ENCODE data around the gene CIDEC.

The CIDEC gene

DNA sequence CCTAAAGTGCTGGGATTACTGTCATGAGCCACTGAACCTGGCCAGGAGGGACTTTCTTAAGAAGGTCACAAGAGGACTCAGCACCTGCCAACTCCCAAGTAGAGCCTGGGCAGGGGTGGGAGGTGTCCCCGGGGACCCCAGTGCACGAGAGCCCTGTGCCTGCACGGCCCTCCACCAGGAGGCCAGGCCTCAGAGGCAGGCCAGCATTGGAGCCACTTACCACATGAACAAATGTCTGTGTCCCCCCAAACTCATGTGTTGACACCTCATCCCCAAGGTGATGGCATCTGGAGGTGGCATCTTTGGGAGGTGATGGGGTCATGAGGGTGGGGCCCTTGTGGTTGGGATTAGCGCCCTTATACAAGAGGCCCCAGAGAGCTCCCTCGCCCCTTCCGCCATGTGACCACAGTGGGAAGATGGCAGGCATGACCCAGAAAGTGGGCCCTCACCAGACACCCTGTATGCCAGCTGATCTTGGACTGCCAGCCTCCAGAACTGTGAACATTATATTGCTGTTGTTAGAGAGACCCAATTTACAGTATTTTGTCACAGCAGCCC lies 33.0 kb downstream of the CIDEC start:
- TF ChIP-seq, protein P1, sequence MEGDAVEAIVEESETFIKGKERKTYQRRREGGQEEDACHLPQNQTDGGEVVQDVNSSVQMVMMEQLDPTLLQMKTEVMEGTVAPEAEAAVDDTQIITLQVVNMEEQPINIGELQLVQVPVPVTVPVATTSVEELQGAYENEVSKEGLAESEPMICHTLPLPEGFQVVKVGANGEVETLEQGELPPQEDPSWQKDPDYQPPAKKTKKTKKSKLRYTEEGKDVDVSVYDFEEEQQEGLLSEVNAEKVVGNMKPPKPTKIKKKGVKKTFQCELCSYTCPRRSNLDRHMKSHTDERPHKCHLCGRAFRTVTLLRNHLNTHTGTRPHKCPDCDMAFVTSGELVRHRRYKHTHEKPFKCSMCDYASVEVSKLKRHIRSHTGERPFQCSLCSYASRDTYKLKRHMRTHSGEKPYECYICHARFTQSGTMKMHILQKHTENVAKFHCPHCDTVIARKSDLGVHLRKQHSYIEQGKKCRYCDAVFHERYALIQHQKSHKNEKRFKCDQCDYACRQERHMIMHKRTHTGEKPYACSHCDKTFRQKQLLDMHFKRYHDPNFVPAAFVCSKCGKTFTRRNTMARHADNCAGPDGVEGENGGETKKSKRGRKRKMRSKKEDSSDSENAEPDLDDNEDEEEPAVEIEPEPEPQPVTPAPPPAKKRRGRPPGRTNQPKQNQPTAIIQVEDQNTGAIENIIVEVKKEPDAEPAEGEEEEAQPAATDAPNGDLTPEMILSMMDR (conservative IDR thresholded peaks at IDR 0.05; ENCODE audit: low read length) = no peak
- TF ChIP-seq EZH2phosphoT487 (IDR thresholded peaks at IDR 0.05; ENCODE audit: borderline replicate concordance) = no peak
- Histone ChIP-seq H3K79me2 (ENCODE audit: insufficient read depth, low read length) (peaks cover 10% of the 10 kb centered on the region; the same call in 1 of the 2 replicates), H3K9ac (ENCODE audit: low read depth, low read length, poor library complexity, severe bottlenecking) (no peak overlapping the region), H4K20me1 (ENCODE audit: insufficient read depth, low read length, poor library complexity, severe bottlenecking) (no peaks in the 10 kb centered on the region), H3F3A (ENCODE audit: low read depth) (no peaks in the 10 kb centered on the region), H3K4me1 (ENCODE audit: insufficient read depth, low read length, poor library complexity, severe bottlenecking) (peaks cover 10% of the 10 kb centered on the region), H3K4me2 (ENCODE audit: low read depth, low read length, poor library complexity, severe bottlenecking) (no peak overlapping the region), H3K36me3 (ENCODE audit: insufficient read depth, low read length) (no peaks in the 10 kb centered on the region), H3K27me3 (ENCODE audit: insufficient read depth, low read length, poor library complexity, severe bottlenecking) (no peaks in the 10 kb centered on the region), H3K4me3 (ENCODE audit: low read length, poor library complexity, severe bottlenecking) (no peak overlapping the region), H3K9me3 (ENCODE audit: insufficient read depth, low read depth, low read length) (no peaks in the 10 kb centered on the region), H2AFZ (ENCODE audit: low read length) (no peak overlapping the region), H3K9me2 (replicated peaks; ENCODE audit: low read depth, low read length) (no peaks in the 10 kb centered on the region)

DNA sequence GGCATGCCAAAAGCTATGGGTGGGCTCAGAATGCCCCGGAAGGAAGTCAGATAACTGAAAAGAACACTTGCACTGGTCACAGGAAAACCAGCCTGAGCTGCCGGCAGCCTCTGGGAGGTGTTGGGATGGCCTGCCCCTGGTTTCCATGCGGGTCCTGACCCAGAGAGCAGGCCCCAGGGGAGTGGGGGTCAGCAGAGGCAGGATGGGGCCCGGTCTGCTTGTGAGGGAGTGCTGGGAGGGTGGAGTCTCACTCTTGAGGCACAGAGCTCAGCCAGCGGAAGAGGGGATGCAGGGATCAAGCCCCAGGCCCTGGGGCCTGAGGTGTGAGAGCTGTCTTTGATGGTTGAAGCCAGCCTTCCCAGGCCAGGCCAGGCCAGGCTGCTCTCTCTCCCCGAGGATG lies 33.8 kb downstream of the CIDEC start:
- no peak for TF ChIP-seq EZH2phosphoT487 (IDR thresholded peaks at IDR 0.05; ENCODE audit: borderline replicate concordance)
- TF ChIP-seq, protein P1 (conservative IDR thresholded peaks at IDR 0.05; ENCODE audit: low read length) = no peak
- Histone ChIP-seq H3K4me3 (ENCODE audit: low read length, poor library complexity, severe bottlenecking) (no peak overlapping the region), H3K9ac (ENCODE audit: low read depth, low read length, poor library complexity, severe bottlenecking) (no peak overlapping the region)

DNA sequence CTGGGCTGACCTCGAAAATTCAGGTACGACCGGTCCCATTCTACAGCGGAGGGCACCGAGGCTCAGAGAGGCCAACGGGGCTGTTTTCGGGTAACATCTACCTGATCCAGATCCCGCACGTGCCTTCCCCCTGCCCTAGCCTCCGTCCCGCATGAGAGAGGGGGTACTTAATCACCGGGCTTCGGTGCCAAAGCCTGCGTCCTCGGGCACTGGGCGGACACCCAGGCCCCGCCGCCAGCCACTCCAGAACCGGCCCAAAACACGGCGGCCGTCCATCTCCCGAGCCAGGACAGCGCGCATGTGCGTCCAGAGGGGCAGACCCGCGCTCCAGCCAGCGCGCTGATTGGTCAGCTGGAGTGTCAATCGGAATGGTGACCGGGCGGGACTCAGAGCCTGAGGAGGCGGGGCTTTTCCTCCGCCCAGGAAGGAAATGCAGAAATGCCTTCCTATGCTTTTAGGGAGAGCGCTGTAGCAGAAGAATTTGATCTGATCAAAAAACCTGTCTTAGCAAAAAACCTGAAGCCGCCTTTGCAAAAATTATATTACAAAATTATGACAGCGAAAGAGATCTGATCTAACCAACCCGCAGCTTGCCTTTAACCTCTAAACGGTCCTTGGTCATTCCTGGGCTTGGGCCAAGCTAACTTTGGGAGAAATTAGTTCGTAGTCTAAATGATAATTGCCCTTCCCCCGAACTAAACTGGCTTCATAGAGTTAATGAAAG lies 36.2 kb downstream of the CIDEC start, which contains the start of gene RPUSD3:
Gene RPUSD3 (minus strand): TSS at position 294 of the 724 bp plus-strand sequence. CDS start 18 bp downstream, at position 276.
- Histone ChIP-seq H3K27me3 (ENCODE audit: insufficient read depth, low read length, poor library complexity, severe bottlenecking) (no peaks in the 10 kb centered on the region), H3K4me3 (ENCODE audit: low read length, poor library complexity, severe bottlenecking) (peak within 1 kb of the TSS; percentile 96), H2AFZ (ENCODE audit: low read length) (peak within 1 kb of the TSS; percentile 98), H3K9ac (ENCODE audit: low read depth, low read length, poor library complexity, severe bottlenecking) (peak within 1 kb of the TSS; percentile 83), H3K4me1 (ENCODE audit: insufficient read depth, low read length, poor library complexity, severe bottlenecking) (peaks cover 12% of the 10 kb centered on the region), H3F3A (ENCODE audit: low read depth) (no peaks in the 10 kb centered on the region), H4K20me1 (ENCODE audit: insufficient read depth, low read length, poor library complexity, severe bottlenecking) (no peaks in the 10 kb centered on the region), H3K36me3 (ENCODE audit: insufficient read depth, low read length) (no peaks in the 10 kb centered on the region), H3K9me3 (ENCODE audit: insufficient read depth, low read depth, low read length) (no peaks in the 10 kb centered on the region), H3K4me2 (ENCODE audit: low read depth, low read length, poor library complexity, severe bottlenecking) (peak within 1 kb of the TSS; percentile 85), H3K9me2 (replicated peaks; ENCODE audit: low read depth, low read length) (no peaks in the 10 kb centered on the region), H3K79me2 (ENCODE audit: insufficient read depth, low read length) (peaks cover 10% of the 10 kb centered on the region; the same call in 1 of the 2 replicates)
- TF ChIP-seq EZH2phosphoT487 (IDR thresholded peaks at IDR 0.05; ENCODE audit: borderline replicate concordance) = no peak
- TF ChIP-seq, protein P1 (conservative IDR thresholded peaks at IDR 0.05; ENCODE audit: low read length) = no peak

More for the DNA sequence above, 33.8 kb downstream of the CIDEC start:
- Histone ChIP-seq H3K9me3 (ENCODE audit: insufficient read depth, low read depth, low read length) (no peaks in the 10 kb centered on the region), H3K9me2 (replicated peaks; ENCODE audit: low read depth, low read length) (no peaks in the 10 kb centered on the region), H3F3A (ENCODE audit: low read depth) (no peaks in the 10 kb centered on the region), H3K36me3 (ENCODE audit: insufficient read depth, low read length) (no peaks in the 10 kb centered on the region), H3K27me3 (ENCODE audit: insufficient read depth, low read length, poor library complexity, severe bottlenecking) (no peaks in the 10 kb centered on the region), H3K4me1 (ENCODE audit: insufficient read depth, low read length, poor library complexity, severe bottlenecking) (peaks cover 10% of the 10 kb centered on the region), H4K20me1 (ENCODE audit: insufficient read depth, low read length, poor library complexity, severe bottlenecking) (no peaks in the 10 kb centered on the region), H2AFZ (ENCODE audit: low read length) (no peak overlapping the region), H3K4me2 (ENCODE audit: low read depth, low read length, poor library complexity, severe bottlenecking) (no peak overlapping the region), H3K79me2 (ENCODE audit: insufficient read depth, low read length) (peaks cover 10% of the 10 kb centered on the region; the same call in 1 of the 2 replicates)

Data from Loucy (cell line).